Neural cell (in vitro differentiated cells): ENCODE measurements around the gene KHSRP. TPM values are rescaled to one million over a fixed set of nuclear protein-coding genes. Genes with fewer than 3 reads are reported as not detected.

Source experiments
- H2AFZ ChIP-seq: fragments of 200-600, 300-800 bp; sonication (generic), shearing (Covaris generic); 2 replicates; pipeline ENCODE4 v1.6.0; 2014; ENCODE audit warnings: low read depth, mild to moderate bottlenecking, antibody characterized with exemption, low read length, moderate library complexity
- H3F3A ChIP-seq: fragments of 200-600 bp; shearing (Covaris generic); 2 replicates; pipeline ENCODE4 v1.6.1; 2016; ENCODE audit warnings: mild to moderate bottlenecking, moderate library complexity, mixed read lengths, antibody characterized with exemption, low read length; ENCODE audit not compliant: insufficient read depth, poor library complexity, severe bottlenecking
- H3K27ac ChIP-seq: fragments of 200-600, 300-800 bp; sonication (generic), shearing (Covaris generic); 2 replicates; pipeline ENCODE4 v1.5.1; 2014; ENCODE audit warnings: mild to moderate bottlenecking, low read length, moderate library complexity
- H3K27me3 ChIP-seq: fragments of 300-800, 200-600 bp; sonication (generic), shearing (Covaris generic); 2 replicates; pipeline ENCODE4 v1.6.0; 2014; ENCODE audit warnings: mild to moderate bottlenecking, low read depth, low read length, moderate library complexity; ENCODE audit not compliant: insufficient read depth
- H3K36me3 ChIP-seq: fragments of 300-800, 200-600 bp; sonication (generic), shearing (Covaris generic); 2 replicates; pipeline ENCODE4 v1.5.1; 2014; ENCODE audit warnings: mild to moderate bottlenecking, antibody characterized with exemption, low read length, moderate library complexity; ENCODE audit not compliant: insufficient read depth
- H3K4me2 ChIP-seq: fragments of 300-800, 200-600 bp; sonication (generic), shearing (Covaris generic); 2 replicates; pipeline ENCODE4 v1.6.0; 2014; ENCODE audit warnings: mild to moderate bottlenecking, low read length
- H3K4me3 ChIP-seq: fragments of 300-800, 200-600 bp; sonication (generic), shearing (Covaris generic); 2 replicates; pipeline ENCODE4 v1.5.1; 2014; ENCODE audit warnings: mild to moderate bottlenecking, low read length, moderate library complexity
- H3K79me2 ChIP-seq: fragments of 200-600 bp; shearing (Covaris generic); replicated peaks from 2 replicates; pipeline ENCODE4 v1.6.0; 2014; ENCODE audit warnings: mild to moderate bottlenecking, low read length, moderate library complexity; ENCODE audit not compliant: insufficient read depth
- H3K9ac ChIP-seq: fragments of 300-800, 200-600 bp; sonication (generic), shearing (Covaris generic); 2 replicates; pipeline ENCODE4 v1.6.1; 2016; ENCODE audit warnings: mild to moderate bottlenecking, low read length, mixed read lengths
- H3K9me2 ChIP-seq: fragments of 200-600 bp; shearing (Covaris generic); 2 replicates; pipeline ENCODE4 v1.6.1; 2016; ENCODE audit warnings: mild to moderate bottlenecking, low read length, mixed read lengths; ENCODE audit not compliant: insufficient read depth
- H3K9me3 ChIP-seq: fragments of 200-600, 300-800 bp; sonication (generic), shearing (Covaris generic); 2 replicates; pipeline ENCODE4 v1.6.1; 2016; ENCODE audit warnings: mild to moderate bottlenecking, mixed run types, low read length, moderate library complexity, mixed read lengths
- H4K20me1 ChIP-seq: fragments of 200-600 bp; shearing (Covaris generic); 2 replicates; pipeline ENCODE4 v1.6.1; 2016; ENCODE audit warnings: mild to moderate bottlenecking, mixed run types; ENCODE audit not compliant: insufficient read depth
- CTCF ChIP-seq: fragments of 450-650 bp; IDR thresholded peaks from 2 replicates; pipeline ENCODE4 v1.5.1; 2014; ENCODE audit warnings: antibody characterized with exemption, mild to moderate bottlenecking, moderate library complexity; ENCODE audit not compliant: poor library complexity, severe bottlenecking
- EP300 ChIP-seq: fragments of 450-650 bp; conservative IDR thresholded peaks from 2 replicates; pipeline ENCODE4 v1.6.1; 2014; ENCODE audit warnings: antibody characterized with exemption, mild to moderate bottlenecking, moderate library complexity; ENCODE audit not compliant: poor library complexity, severe bottlenecking
- EZH2 ChIP-seq: fragments of 200-600, 300-800 bp; shearing (Covaris generic), sonication (generic); IDR thresholded peaks from 2 replicates; pipeline ENCODE4 v1.6.1; 2014; ENCODE audit warnings: antibody characterized with exemption, low read length, borderline replicate concordance, mild to moderate bottlenecking; ENCODE audit not compliant: insufficient read depth, poor library complexity, severe bottlenecking
- MXI1 ChIP-seq: fragments of 450-650 bp; conservative IDR thresholded peaks from 2 replicates; pipeline ENCODE4 v1.6.1; 2014; ENCODE audit warnings: antibody characterized with exemption, mild to moderate bottlenecking; ENCODE audit not compliant: poor library complexity, severe bottlenecking
- POLR2AphosphoS5 ChIP-seq: IDR thresholded peaks from 2 replicates; pipeline ENCODE4 v1.6.1; 2012
- RAD21 ChIP-seq: fragments of 450-650 bp; conservative IDR thresholded peaks from 2 replicates; pipeline ENCODE4 v1.6.1; 2014; ENCODE audit warnings: antibody characterized with exemption, mild to moderate bottlenecking, moderate library complexity
- REST ChIP-seq: IDR thresholded peaks from 2 replicates; pipeline ENCODE4 v1.6.1; 2012; ENCODE audit warnings: borderline replicate concordance
- SMC3 ChIP-seq: fragments of 450-650 bp; conservative IDR thresholded peaks from 2 replicates; pipeline ENCODE4 v1.6.1; 2014; ENCODE audit warnings: antibody characterized with exemption, mild to moderate bottlenecking, moderate library complexity; ENCODE audit not compliant: poor library complexity
- TAF1 ChIP-seq: IDR thresholded peaks from 2 replicates; pipeline ENCODE4 v1.6.1; 2012; ENCODE audit warnings: low read depth
- polyA plus RNA-seq: library from polyadenylated mRNA; depleted of rRNA; stranded (reverse); fragments of >200 nt; gene quantifications from 2 replicates; pipeline ENCODE4 v1.2.3, GENCODE V29; 2014

KHSRP gene
- polyA plus RNA-seq, 1 donor from 2014 or later, result 33.3 TPM

GRCh38 chr19:6460099-6460884, 35.7 kb upstream of the KHSRP start:
- Histone ChIP-seq H3F3A (no peaks in the 10 kb centered on the region), H3K9me3 (no peaks in the 10 kb centered on the region), H3K4me2 (peak overlapping the region; percentile 78), H3K4me3 (peak overlapping the region; percentile 90), H3K27me3 (peaks cover 33% of the 10 kb centered on the region), H3K27ac (peak overlapping the region; percentile 70), H3K36me3 (peaks cover 4% of the 10 kb centered on the region), H4K20me1 (no peaks in the 10 kb centered on the region), H3K9me2 (no peaks in the 10 kb centered on the region), H3K79me2 (no peaks in the 10 kb centered on the region), H3K9ac (peak overlapping the region; percentile 67), H2AFZ (peak overlapping the region; percentile 57)
- TF ChIP-seq POLR2AphosphoS5, result peak; percentile 45
- peak; percentile 21 for TF ChIP-seq EP300
- TF ChIP-seq CTCF, result peak; percentile 86
- TF ChIP-seq REST, result peak; percentile 76
- peak; percentile 69 for TF ChIP-seq SMC3
- peak; percentile 63 for TF ChIP-seq RAD21
- TF ChIP-seq TAF1, result peak; percentile 35
- peak; percentile 53 for TF ChIP-seq MXI1
- TF ChIP-seq EZH2, result no peak

GRCh38 chr19:6459262-6460098, 34.9 kb upstream of the KHSRP start, which contains the start of gene SLC25A23:
Gene SLC25A23 (minus strand): TSS chr19:6459792. CDS start chr19:6459628, 164 bp downstream.
- TF ChIP-seq RAD21 (no peak), TAF1 (no peak), MXI1 (peak; percentile 64), REST (peak; percentile 76)
- peak within 1 kb of the TSS; percentile 78 for H3K4me2 ChIP-seq
- H3K79me2 ChIP-seq, result no peaks in the 10 kb centered on the region
- H3K9ac ChIP-seq, result peak within 1 kb of the TSS; percentile 67
- peaks cover 12% of the 10 kb centered on the region for H3K36me3 ChIP-seq
- H3K27me3 ChIP-seq, result peaks cover 25% of the 10 kb centered on the region
- no peaks in the 10 kb centered on the region for H4K20me1 ChIP-seq
- H3K9me3 ChIP-seq, result peaks cover under 1% of the 10 kb centered on the region
- H2AFZ ChIP-seq, result peak within 1 kb of the TSS; percentile 57
- no peaks in the 10 kb centered on the region for H3F3A ChIP-seq
- peak within 1 kb of the TSS; percentile 70 for H3K27ac ChIP-seq
- no peaks in the 10 kb centered on the region for H3K9me2 ChIP-seq
- H3K4me3 ChIP-seq, result peak within 1 kb of the TSS; percentile 90
